Nephron progenitor cell (in vitro differentiated cells): Measurements from ENCODE around the gene ZNFX1.
A peak's percentile ranks its signal among the peaks of the same experiment; 100 is the strongest.
"Not testable (repeated sequence)": the region's sequence is repeated elsewhere in the genome, so short reads cannot be mapped to it uniquely, and the experiment has no call there.

Experiments used
- DNase-seq: peaks from one replicate; pipeline ENCODE4 v3.0.0; 2021
- H3K27ac Mint-ChIP-seq: 2 replicates; pipeline ENCODE4 v1.8.0; 2021; ENCODE audit warnings: mild to moderate bottlenecking, moderate library complexity, mixed read lengths
- H3K27me3 Mint-ChIP-seq: 2 replicates; pipeline ENCODE4 v1.8.0; 2021; ENCODE audit warnings: mild to moderate bottlenecking, low read depth, mixed read lengths; ENCODE audit not compliant: poor library complexity
- H3K36me3 Mint-ChIP-seq: 2 replicates; pipeline ENCODE4 v1.8.0; 2021; ENCODE audit warnings: low read depth, mixed read lengths
- H3K4me1 Mint-ChIP-seq: 2 replicates; pipeline ENCODE4 v1.8.0; 2021; ENCODE audit warnings: mixed read lengths
- H3K4me3 Mint-ChIP-seq: 2 replicates; pipeline ENCODE4 v1.8.0; 2021; ENCODE audit warnings: mild to moderate bottlenecking, moderate library complexity, mixed read lengths
- H3K9me3 Mint-ChIP-seq: 2 replicates; pipeline ENCODE4 v1.8.0; 2021; ENCODE audit warnings: mild to moderate bottlenecking, moderate library complexity, mixed read lengths
- CTCF ChIP-seq: fragments of 200-600 bp; sonication (generic); IDR thresholded peaks from 2 replicates; pipeline ENCODE4 v1.5.0; 2021; ENCODE audit warnings: antibody characterized with exemption

The ZNFX1 gene

GRCh38 chr20:49319208-49319809 lies 41.5 kb upstream of the ZNFX1 start:
- peaks cover 8% of the 10 kb centered on the region for H3K4me1 Mint-ChIP-seq
- H3K36me3 Mint-ChIP-seq = no peaks in the 10 kb centered on the region
- TF ChIP-seq CTCF = no peak
- DNase-seq = no peak
- H3K27me3 Mint-ChIP-seq = peaks cover 97% of the 10 kb centered on the region
- peak overlapping the region; percentile 80 for H3K4me3 Mint-ChIP-seq
- peaks cover 20% of the 10 kb centered on the region for H3K9me3 Mint-ChIP-seq
- no peak overlapping the region for H3K27ac Mint-ChIP-seq

- no peak for TF ChIP-seq CTCF
- DNase-seq = peak; percentile 59
- peak overlapping the region; percentile 80 for H3K4me3 Mint-ChIP-seq
- H3K36me3 Mint-ChIP-seq = no peaks in the 10 kb centered on the region
- H3K27ac Mint-ChIP-seq = peak overlapping the region; percentile 25
- peaks cover 20% of the 10 kb centered on the region for H3K9me3 Mint-ChIP-seq
- H3K27me3 Mint-ChIP-seq = peaks cover 97% of the 10 kb centered on the region
- H3K4me1 Mint-ChIP-seq = peaks cover 8% of the 10 kb centered on the region
Measured at GRCh38 chr20:49318430-49319207, 40.8 kb upstream of the ZNFX1 start.

GRCh38 chr20:49318091-49318429 lies 40.2 kb upstream of the ZNFX1 start:
- Mint-ChIP-seq H3K9me3 (peaks cover 20% of the 10 kb centered on the region), H3K27me3 (peaks cover 97% of the 10 kb centered on the region), H3K4me1 (peaks cover 8% of the 10 kb centered on the region), H3K4me3 (peak overlapping the region; percentile 77), H3K27ac (no peak overlapping the region), H3K36me3 (no peaks in the 10 kb centered on the region)
- TF ChIP-seq CTCF = no peak
- DNase-seq = no peak

GRCh38 chr20:49316704-49317103 lies 38.8 kb upstream of the ZNFX1 start:
- Mint-ChIP-seq H3K27me3 (peaks cover 93% of the 10 kb centered on the region), H3K36me3 (no peaks in the 10 kb centered on the region), H3K4me3 (no peak overlapping the region), H3K4me1 (peaks cover 8% of the 10 kb centered on the region), H3K27ac (no peak overlapping the region), H3K9me3 (peaks cover 20% of the 10 kb centered on the region)
- no peak for TF ChIP-seq CTCF
- DNase-seq = no peak

- Mint-ChIP-seq H3K27me3 (peaks cover 89% of the 10 kb centered on the region), H3K4me1 (peaks cover 8% of the 10 kb centered on the region), H3K4me3 (no peak overlapping the region), H3K9me3 (peaks cover 21% of the 10 kb centered on the region), H3K36me3 (no peaks in the 10 kb centered on the region), H3K27ac (no peak overlapping the region)
- TF ChIP-seq CTCF = no peak
- DNase-seq = no peak
Measured at GRCh38 chr20:49315580-49315979, 37.7 kb upstream of the ZNFX1 start.

GRCh38 chr20:49314052-49314451 lies 36.2 kb upstream of the ZNFX1 start:
- not testable (repeated sequence) for H3K36me3 Mint-ChIP-seq, DNase-seq, H3K4me1 Mint-ChIP-seq, H3K27ac Mint-ChIP-seq, H3K4me3 Mint-ChIP-seq
- peaks cover 86% of the 10 kb centered on the region for H3K27me3 Mint-ChIP-seq
- peaks cover 29% of the 10 kb centered on the region for H3K9me3 Mint-ChIP-seq
